NCI-H2227 treated with DMSO at 0.1 percent for 48 hours (cell line): ENCODE data around the gene TACC3.

Experiments
- DNase-seq: peaks from one replicate; lab custom pipeline; 2025; lab: John Stamatoyannopoulos, UW

Gene TACC3

GRCh38 chr4:1793940-1794808 lies 72.9 kb downstream of the TACC3 start:
- DNase-seq: no peak
